IMR-90 (cell line): ENCODE data around the gene FBXO44. TPM values are rescaled to one million over a fixed set of nuclear protein-coding genes. Genes with fewer than 3 reads are reported as not detected.

ENCODE experiments used
- ATAC-seq: fragments of 200-7000 bp; cut with Tn5 transposase; 2 replicates; pipeline ENCODE4 v1.9.1; 2020; ENCODE audit warnings: low read depth, mild to moderate bottlenecking, moderate library complexity
- BruUV-seq: library from RNA; stranded (reverse); fragments of 400-500 nt; replicated peaks from 2 replicates; lab custom pipeline; 2021; lab: Mats Ljungman, UMichigan
- CTCF ChIA-PET: fragments of 300-600 bp; formaldehyde crosslinking; extraction: SDS; loops from one replicate; lab custom pipeline; 2021; ENCODE audit warnings: antibody characterized with exemption; lab: Yijun Ruan, JAX
- POLR2A ChIA-PET: fragments of 300-600 bp; sonication (Branson Sonifier 250); formaldehyde crosslinking; loops from one replicate; lab custom pipeline; 2022; ENCODE audit warnings: antibody characterized with exemption; ENCODE audit not compliant: unreplicated experiment; lab: Charles Lee
- DNase-seq: peaks from one replicate; pipeline ENCODE4 v3.0.0; 2013
- H2AFZ ChIP-seq: replicated peaks from 2 replicates; pipeline ENCODE3; 2013; ENCODE audit warnings: low read length, mild to moderate bottlenecking; ENCODE audit not compliant: poor library complexity
- H2AK5ac ChIP-seq: 2 replicates; pipeline ENCODE4 v1.6.1; 2013; ENCODE audit warnings: low read depth, low read length, inconsistent platforms
- H2AK9ac ChIP-seq: replicated peaks from 2 replicates; pipeline ENCODE3; 2013; ENCODE audit warnings: mild to moderate bottlenecking, low read depth, low read length, moderate library complexity; ENCODE audit not compliant: poor library complexity
- H2BK120ac ChIP-seq: 2 replicates; pipeline ENCODE4 v1.6.1; 2013; ENCODE audit warnings: low read depth, low read length, inconsistent platforms
- H2BK15ac ChIP-seq: 3 replicates; pipeline ENCODE4 v1.6.1; 2013; ENCODE audit warnings: low read depth, low read length, inconsistent platforms
- H2BK20ac ChIP-seq: 2 replicates; pipeline ENCODE4 v1.6.1; 2013; ENCODE audit warnings: low read depth, mild to moderate bottlenecking, inconsistent platforms, low read length, moderate library complexity
- H2BK5ac ChIP-seq: 2 replicates; pipeline ENCODE4 v1.6.1; 2013; ENCODE audit warnings: mild to moderate bottlenecking, low read depth, low read length, inconsistent platforms; ENCODE audit not compliant: poor library complexity, severe bottlenecking
- H3K14ac ChIP-seq: replicated peaks from 2 replicates; pipeline ENCODE4 v1.6.1; 2013; ENCODE audit warnings: low read depth, low read length, inconsistent platforms
- H3K18ac ChIP-seq: 2 replicates; pipeline ENCODE4 v1.6.1; 2013; ENCODE audit warnings: low read depth, low read length, control low read depth
- H3K23ac ChIP-seq: 2 replicates; pipeline ENCODE4 v1.6.1; 2013; ENCODE audit warnings: low read depth, low read length, inconsistent platforms
- H3K27ac ChIP-seq: 2 replicates; pipeline ENCODE4 v1.5.1; 2013; ENCODE audit warnings: mild to moderate bottlenecking, control low read depth, low read length; ENCODE audit not compliant: insufficient read depth
- H3K27me3 ChIP-seq: 2 replicates; pipeline ENCODE4 v1.6.1; 2013; ENCODE audit warnings: low read length; ENCODE audit not compliant: control insufficient read depth, insufficient read depth
- H3K36me3 ChIP-seq: 2 replicates; pipeline ENCODE4 v1.6.1; 2013; ENCODE audit warnings: low read length, mixed read lengths; ENCODE audit not compliant: control insufficient read depth, insufficient read depth
- H3K4ac ChIP-seq: 2 replicates; pipeline ENCODE4 v1.6.1; 2013; ENCODE audit warnings: low read depth, low read length, inconsistent platforms
- H3K4me1 ChIP-seq: 2 replicates; pipeline ENCODE4 v1.6.1; 2013; ENCODE audit warnings: low read length, mixed read lengths; ENCODE audit not compliant: control insufficient read depth, insufficient read depth
- H3K4me2 ChIP-seq: 2 replicates; pipeline ENCODE4 v1.6.1; 2013; ENCODE audit warnings: low read depth, mild to moderate bottlenecking, control low read depth, low read length, moderate library complexity
- H3K4me3 ChIP-seq: 2 replicates; pipeline ENCODE4 v1.5.1; 2013; ENCODE audit warnings: low read depth, mild to moderate bottlenecking, control low read depth, low read length, moderate library complexity; ENCODE audit not compliant: insufficient read depth
- H3K56ac ChIP-seq: 2 replicates; pipeline ENCODE4 v1.6.1; 2013; ENCODE audit warnings: low read length, inconsistent platforms; ENCODE audit not compliant: insufficient read depth; ENCODE audit errors: extremely low read depth
- H3K79me1 ChIP-seq, 2 experiments: 2 replicates each; pipeline ENCODE4 v1.6.1; 2013; ENCODE audit warnings: low read length in 2 of 2, inconsistent platforms in 1 of 2, low read depth in 1 of 2
- H3K9ac ChIP-seq: 2 replicates; pipeline ENCODE4 v1.6.1; 2013; ENCODE audit warnings: low read depth, low read length, control low read depth
- H3K9me1 ChIP-seq: 2 replicates; pipeline ENCODE4 v1.6.1; 2013; ENCODE audit warnings: low read length, inconsistent platforms; ENCODE audit not compliant: insufficient read depth
- H3K9me3 ChIP-seq: 2 replicates; pipeline ENCODE4 v1.6.1; 2013; ENCODE audit warnings: low read length; ENCODE audit not compliant: control insufficient read depth, insufficient read depth
- H4K20me1 ChIP-seq: 2 replicates; pipeline ENCODE4 v1.6.1; 2013; ENCODE audit warnings: low read length, inconsistent platforms; ENCODE audit not compliant: insufficient read depth
- H4K5ac ChIP-seq: 2 replicates; pipeline ENCODE4 v1.6.1; 2013; ENCODE audit warnings: mild to moderate bottlenecking, low read depth, low read length, control low read depth
- H4K8ac ChIP-seq, 2 experiments: 2 replicates each; pipeline ENCODE4 v1.6.1; 2013; ENCODE audit warnings: low read depth in 2 of 2, low read length in 2 of 2, control low read depth in 1 of 2, inconsistent platforms in 1 of 2
- H4K91ac ChIP-seq: 2 replicates; pipeline ENCODE4 v1.6.1; 2013; ENCODE audit warnings: low read depth, low read length, inconsistent platforms; ENCODE audit not compliant: insufficient read depth
- BHLHE40 ChIP-seq: fragments of 150-350 bp; IDR thresholded peaks from 2 replicates; pipeline ENCODE4 v1.6.1; 2016; ENCODE audit warnings: mild to moderate bottlenecking, low read depth, low read length
- CEBPB ChIP-seq: IDR thresholded peaks from 2 replicates; pipeline ENCODE4 v1.6.1; 2012; ENCODE audit warnings: low read depth, low read length, improper control_type of control experiment
- CHD1 ChIP-seq: IDR thresholded peaks from 2 replicates; pipeline ENCODE4 v1.6.1; 2012; ENCODE audit warnings: low read depth, low read length, improper control_type of control experiment
- FOS ChIP-seq: fragments of 150-350 bp; IDR thresholded peaks from 2 replicates; pipeline ENCODE4 v1.6.1; 2016; ENCODE audit warnings: low read depth, low read length
- MAFK ChIP-seq: IDR thresholded peaks from 2 replicates; pipeline ENCODE4 v1.6.1; 2012; ENCODE audit warnings: low read depth, low read length, improper control_type of control experiment
- MAZ ChIP-seq: IDR thresholded peaks from 2 replicates; pipeline ENCODE4 v1.6.1; 2012; ENCODE audit warnings: low read depth, mild to moderate bottlenecking, low read length, improper control_type of control experiment, moderate library complexity, borderline replicate concordance
- MXI1 ChIP-seq: IDR thresholded peaks from 2 replicates; pipeline ENCODE4 v1.6.1; 2012; ENCODE audit warnings: low read depth, mild to moderate bottlenecking, low read length, moderate library complexity, borderline replicate concordance
- RAD21 ChIP-seq: IDR thresholded peaks from 2 replicates; pipeline ENCODE4 v1.6.1; 2012; ENCODE audit warnings: low read length, improper control_type of control experiment
- RCOR1 ChIP-seq: IDR thresholded peaks from 2 replicates; pipeline ENCODE4 v1.6.1; 2012; ENCODE audit warnings: mild to moderate bottlenecking, low read length, improper control_type of control experiment; ENCODE audit not compliant: insufficient replicate concordance
- RFX5 ChIP-seq: IDR thresholded peaks from 2 replicates; pipeline ENCODE4 v1.8.0; 2012; ENCODE audit warnings: low read depth, mild to moderate bottlenecking, low read length, moderate library complexity
- SMC3 ChIP-seq: fragments of 150-350 bp; IDR thresholded peaks from 2 replicates; pipeline ENCODE4 v1.6.1; 2016; ENCODE audit warnings: low read depth, mild to moderate bottlenecking, antibody characterized with exemption, low read length, moderate library complexity
- WGBS, 2 experiments: methylation state at CpG; one replicate each; pipeline versions ENCODE4 v1.1.5 to v1.1.7; 2013; ENCODE audit warnings: missing lambda C conversion rate in 2 of 2; ENCODE audit not compliant: insufficient read length in 1 of 2; ENCODE audit errors: extremely low coverage in 2 of 2; 5-methylcytosine and 5-hydroxymethylcytosine counted together
- dilution Hi-C: fragments of 300-500 bp; cut with HindIII; formaldehyde crosslinking; loops from one replicate; pipeline ENCODE4 v1.14.3; 2018; ENCODE audit warnings: low sequenced_read_pairs; ENCODE audit not compliant: unreplicated experiment
- in situ Hi-C: fragments of 300-500 bp; cut with MboI; formaldehyde crosslinking; loops from 3 replicates; pipeline ENCODE4 v1.14.3; 2019; ENCODE audit warnings: low sequenced_read_pairs, inconsistent platforms, mixed read lengths
- intact Hi-C: fragments of 100-400 bp; cut with micrococcal nuclease; formaldehyde crosslinking; loops from 2 replicates; pipeline ENCODE4 v1.10.0; 2022
- polyA plus RNA-seq, 3 experiments: library from polyadenylated mRNA; depleted of rRNA; stranded (reverse); fragments of >200 nt; gene quantifications; 2 replicates each; pipeline ENCODE4 v1.2.3, GENCODE V29; 2012; ENCODE audit warnings: low replicate concordance in 1 of 3
- total RNA-seq: library from RNA; depleted of rRNA; stranded (reverse); fragments of >200 nt; gene quantifications from 2 replicates; pipeline ENCODE4 v1.2.3, GENCODE V29; 2012
- TF ChIP-seq, protein P1 (sequence below): fragments of 150-350 bp; IDR thresholded peaks from 2 replicates; pipeline ENCODE4 v1.6.1; 2016; ENCODE audit warnings: low read depth, mild to moderate bottlenecking, low read length, moderate library complexity, borderline replicate concordance

Gene FBXO44
- total and polyA plus RNA-seq, 2 of the 4 experiments (the other 2 are of a cell fraction) = 9.3 to 25.5 TPM

DNA sequence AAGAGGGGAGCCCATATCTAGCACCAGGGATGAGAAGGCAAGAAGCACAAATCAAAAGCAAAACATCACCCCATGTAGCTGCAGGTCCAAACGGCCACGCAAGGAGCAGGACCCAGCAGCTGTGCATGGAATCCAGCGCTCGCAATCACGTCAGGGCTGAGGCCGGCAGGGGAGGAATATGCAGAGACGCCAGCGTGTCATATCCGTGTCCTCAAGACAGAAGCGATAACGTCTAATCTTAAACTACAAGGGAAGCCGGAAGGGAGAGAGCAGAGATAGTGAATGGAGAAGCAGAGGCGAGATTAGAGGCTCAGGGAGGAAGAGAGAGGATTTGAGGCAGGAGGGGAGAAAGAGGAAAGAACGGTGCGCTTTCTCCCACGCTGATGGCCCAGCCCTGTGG lies 39.6 kb upstream of the FBXO44 start:
- no peaks in the 10 kb centered on the region for H3K9me3 ChIP-seq
- POLR2A ChIA-PET = no interaction called here
- CTCF ChIA-PET = interaction anchor here (0.6 kb wide), 1 partner anchor 243 kb away, joined by 4 read pairs; no protein-coding TSS in a partner anchor

More for the DNA sequence above, 39.6 kb upstream of the FBXO44 start:
- no peak overlapping the region for H4K91ac ChIP-seq
- H2BK15ac ChIP-seq = no peak overlapping the region
- H3K18ac ChIP-seq = no peak overlapping the region
- no peak overlapping the region for H3K4me3 ChIP-seq
- H3K79me1 ChIP-seq = no peaks in the 10 kb centered on the region
- intact Hi-C loops = no loop called here
- H3K14ac ChIP-seq = no peak overlapping the region
- H4K8ac ChIP-seq = no peak overlapping the region
- H3K27me3 ChIP-seq = peaks cover 12% of the 10 kb centered on the region
- in situ Hi-C loops = no loop called here
- H2AFZ ChIP-seq = no peak overlapping the region
- DNase-seq (no peak), ATAC-seq (no peak)
- no peak overlapping the region for H4K5ac ChIP-seq
- TF ChIP-seq MXI1 (no peak), RCOR1 (no peak), MAZ (no peak), CHD1 (no peak), RFX5 (no peak), CEBPB (no peak), SMC3 (no peak), RAD21 (no peak), BHLHE40 (no peak), FOS (no peak), MAFK (no peak)
- TF ChIP-seq, protein P1, sequence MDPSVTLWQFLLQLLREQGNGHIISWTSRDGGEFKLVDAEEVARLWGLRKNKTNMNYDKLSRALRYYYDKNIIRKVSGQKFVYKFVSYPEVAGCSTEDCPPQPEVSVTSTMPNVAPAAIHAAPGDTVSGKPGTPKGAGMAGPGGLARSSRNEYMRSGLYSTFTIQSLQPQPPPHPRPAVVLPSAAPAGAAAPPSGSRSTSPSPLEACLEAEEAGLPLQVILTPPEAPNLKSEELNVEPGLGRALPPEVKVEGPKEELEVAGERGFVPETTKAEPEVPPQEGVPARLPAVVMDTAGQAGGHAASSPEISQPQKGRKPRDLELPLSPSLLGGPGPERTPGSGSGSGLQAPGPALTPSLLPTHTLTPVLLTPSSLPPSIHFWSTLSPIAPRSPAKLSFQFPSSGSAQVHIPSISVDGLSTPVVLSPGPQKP = no peak
- H2AK9ac ChIP-seq = no peak overlapping the region
- no peak overlapping the region for H2BK5ac ChIP-seq
- H3K23ac ChIP-seq = no peak overlapping the region
- H3K56ac ChIP-seq = no peak overlapping the region
- H3K36me3 ChIP-seq = no peaks in the 10 kb centered on the region
- no peak overlapping the region for H3K4ac ChIP-seq
- H3K27ac ChIP-seq = no peak overlapping the region
- no peak overlapping the region; the same call in 1 of the 2 replicates for H3K4me2 ChIP-seq
- no peaks in the 10 kb centered on the region for H4K20me1 ChIP-seq
- WGBS, 2 experiments = no CpG with 5 or more reads among the region's 16 CpGs
- H2BK20ac ChIP-seq = no peak overlapping the region
- no peak overlapping the region for H2BK120ac ChIP-seq
- BruUV-seq = no TSS peak
- no peaks in the 10 kb centered on the region for H3K4me1 ChIP-seq
- no peaks in the 10 kb centered on the region for H3K9me1 ChIP-seq
- dilution Hi-C loops = no loop called here
- no peak overlapping the region for H3K9ac ChIP-seq
- no peak overlapping the region for H2AK5ac ChIP-seq
